ENCODE data around the gene ACTN4. TPM values are rescaled to one million over a fixed set of nuclear protein-coding genes. Genes with fewer than 3 reads are reported as not detected.

Gene ACTN4
- total and polyA plus RNA-seq, 2 experiments from 2014 or later: 59.3 to 321 TPM

DNA sequence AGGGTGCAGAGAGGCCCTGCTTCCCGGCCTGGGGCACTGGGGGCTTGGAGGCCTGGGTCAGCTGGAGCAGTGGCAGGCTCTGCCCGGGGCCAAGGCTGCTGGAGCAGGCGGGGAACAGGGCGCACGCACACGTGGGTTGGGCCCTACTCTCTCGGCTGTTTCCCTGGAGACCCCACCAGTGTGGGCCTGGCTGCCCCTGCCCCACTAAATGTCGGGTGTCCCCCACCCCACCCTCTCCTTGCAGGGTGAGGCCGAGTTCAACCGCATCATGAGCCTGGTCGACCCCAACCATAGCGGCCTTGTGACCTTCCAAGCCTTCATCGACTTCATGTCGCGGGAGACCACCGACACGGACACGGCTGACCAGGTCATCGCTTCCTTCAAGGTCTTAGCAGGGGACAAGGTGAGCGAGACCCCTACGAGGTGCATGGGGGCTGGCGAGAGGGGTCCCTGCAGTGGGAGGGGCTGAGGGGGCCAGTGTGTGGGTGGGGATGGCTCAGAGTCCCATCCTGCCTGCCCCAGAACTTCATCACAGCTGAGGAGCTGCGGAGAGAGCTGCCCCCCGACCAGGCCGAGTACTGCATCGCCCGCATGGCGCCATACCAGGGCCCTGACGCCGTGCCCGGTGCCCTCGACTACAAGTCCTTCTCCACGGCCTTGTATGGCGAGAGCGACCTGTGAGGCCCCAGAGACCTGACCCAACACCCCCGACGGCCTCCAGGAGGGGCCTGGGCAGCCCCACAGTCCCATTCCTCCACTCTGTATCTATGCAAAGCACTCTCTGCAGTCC, 81.5 kb downstream of the ACTN4 start:
- no peak overlapping the region for H3K4me3 ChIP-seq
- no peak for DNase-seq (ENCODE audit: low spot score)
- WGBS (ENCODE audit: low lambda C conversion rate, missing lambda C conversion rate): 95% methylated on average over 29 of the region's 37 CpGs
- H3K9me3 ChIP-seq (ENCODE audit: low read depth): no peaks in the 10 kb centered on the region
- H3K9me2 ChIP-seq (replicated peaks; ENCODE audit: insufficient read depth): no peaks in the 10 kb centered on the region
- H3K27me3 ChIP-seq: no peaks in the 10 kb centered on the region
- no peaks in the 10 kb centered on the region for H3K79me2 ChIP-seq
- no peak overlapping the region for H2AFZ ChIP-seq
- H3K4me1 ChIP-seq (ENCODE audit: insufficient read depth): no peaks in the 10 kb centered on the region
- no peaks in the 10 kb centered on the region for H4K20me1 ChIP-seq (ENCODE audit: insufficient read depth, poor library complexity, severe bottlenecking)
- no peak for TF ChIP-seq EZH2 (IDR thresholded peaks at IDR 0.05; ENCODE audit: borderline replicate concordance)
- no peak overlapping the region for H3K27ac ChIP-seq
- no peaks in the 10 kb centered on the region for H3K36me3 ChIP-seq (replicated peaks; ENCODE audit: insufficient read depth, low read depth)
- H3K4me2 ChIP-seq: no peak overlapping the region

DNA sequence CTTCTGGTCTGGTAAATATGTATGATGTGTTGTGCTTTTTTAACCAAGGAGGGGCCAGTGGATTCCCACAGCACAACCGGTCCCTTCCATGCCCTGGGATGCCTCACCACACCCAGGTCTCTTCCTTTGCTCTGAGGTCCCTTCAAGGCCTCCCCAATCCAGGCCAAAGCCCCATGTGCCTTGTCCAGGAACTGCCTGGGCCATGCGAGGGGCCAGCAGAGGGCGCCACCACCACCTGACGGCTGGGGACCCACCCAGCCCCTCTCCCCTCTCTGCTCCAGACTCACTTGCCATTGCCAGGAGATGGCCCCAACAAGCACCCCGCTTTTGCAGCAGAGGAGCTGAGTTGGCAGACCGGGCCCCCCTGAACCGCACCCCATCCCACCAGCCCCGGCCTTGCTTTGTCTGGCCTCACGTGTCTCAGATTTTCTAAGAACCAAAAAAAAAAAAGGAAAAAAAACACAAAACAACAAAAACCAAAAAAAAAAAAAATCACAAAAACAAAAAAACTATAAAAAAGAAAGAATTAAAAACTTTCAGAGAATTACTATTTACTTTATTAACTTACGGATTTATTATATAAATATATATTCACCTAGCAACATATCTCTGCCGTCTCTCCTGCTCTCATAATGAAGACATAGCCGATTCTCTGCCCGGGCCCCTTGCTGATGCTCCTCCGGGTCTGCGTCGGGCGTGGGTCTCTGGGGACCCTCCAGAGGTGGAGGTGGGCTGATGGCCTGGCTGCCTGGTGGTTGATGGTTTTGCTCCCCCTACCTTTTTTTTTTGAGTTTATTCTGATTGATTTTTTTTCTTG, 82.4 kb downstream of the ACTN4 start:
- 75% methylated on average over 16 of the region's 17 CpGs for WGBS (ENCODE audit: low lambda C conversion rate, missing lambda C conversion rate)
- H3K79me2 ChIP-seq: no peaks in the 10 kb centered on the region
- no peaks in the 10 kb centered on the region for H3K9me3 ChIP-seq (ENCODE audit: low read depth)
- H3K27me3 ChIP-seq: no peaks in the 10 kb centered on the region
- no peak overlapping the region for H3K4me3 ChIP-seq
- DNase-seq (ENCODE audit: low spot score): peak; percentile 82
- no peaks in the 10 kb centered on the region for H3K9me2 ChIP-seq (replicated peaks; ENCODE audit: insufficient read depth)
- TF ChIP-seq, protein P1, sequence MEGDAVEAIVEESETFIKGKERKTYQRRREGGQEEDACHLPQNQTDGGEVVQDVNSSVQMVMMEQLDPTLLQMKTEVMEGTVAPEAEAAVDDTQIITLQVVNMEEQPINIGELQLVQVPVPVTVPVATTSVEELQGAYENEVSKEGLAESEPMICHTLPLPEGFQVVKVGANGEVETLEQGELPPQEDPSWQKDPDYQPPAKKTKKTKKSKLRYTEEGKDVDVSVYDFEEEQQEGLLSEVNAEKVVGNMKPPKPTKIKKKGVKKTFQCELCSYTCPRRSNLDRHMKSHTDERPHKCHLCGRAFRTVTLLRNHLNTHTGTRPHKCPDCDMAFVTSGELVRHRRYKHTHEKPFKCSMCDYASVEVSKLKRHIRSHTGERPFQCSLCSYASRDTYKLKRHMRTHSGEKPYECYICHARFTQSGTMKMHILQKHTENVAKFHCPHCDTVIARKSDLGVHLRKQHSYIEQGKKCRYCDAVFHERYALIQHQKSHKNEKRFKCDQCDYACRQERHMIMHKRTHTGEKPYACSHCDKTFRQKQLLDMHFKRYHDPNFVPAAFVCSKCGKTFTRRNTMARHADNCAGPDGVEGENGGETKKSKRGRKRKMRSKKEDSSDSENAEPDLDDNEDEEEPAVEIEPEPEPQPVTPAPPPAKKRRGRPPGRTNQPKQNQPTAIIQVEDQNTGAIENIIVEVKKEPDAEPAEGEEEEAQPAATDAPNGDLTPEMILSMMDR (IDR thresholded peaks at IDR 0.05; ENCODE audit: poor library complexity): peak; percentile 74
- TF ChIP-seq EZH2phosphoT487 (IDR thresholded peaks at IDR 0.05; ENCODE audit: low read depth, severe bottlenecking, unreplicated experiment): no peak
- no peak overlapping the region for H3K4me2 ChIP-seq
- peak overlapping the region; percentile 36 for H3K27ac ChIP-seq
- no peaks in the 10 kb centered on the region for H3K36me3 ChIP-seq (replicated peaks; ENCODE audit: insufficient read depth, low read depth)
- no peaks in the 10 kb centered on the region for H4K20me1 ChIP-seq (ENCODE audit: insufficient read depth, poor library complexity, severe bottlenecking)
- H2AFZ ChIP-seq: no peak overlapping the region
- H3K4me1 ChIP-seq (ENCODE audit: insufficient read depth): no peaks in the 10 kb centered on the region

DNA sequence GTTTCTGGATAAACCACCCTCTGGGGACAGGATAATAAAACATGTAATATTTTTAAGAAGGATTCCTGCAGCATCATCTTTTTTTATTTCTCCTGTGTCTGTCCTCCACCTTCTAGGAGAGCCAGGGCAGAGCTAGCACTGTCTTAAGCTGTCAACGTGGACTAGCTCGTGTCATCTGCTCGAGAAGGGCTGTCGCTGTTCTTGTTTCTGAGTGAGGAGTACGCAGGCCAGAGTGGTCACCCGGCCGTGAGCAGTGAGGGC, 83.0 kb downstream of the ACTN4 start:
- no peak for DNase-seq (ENCODE audit: low spot score)
- H3K4me2 ChIP-seq: no peak overlapping the region
- H3K79me2 ChIP-seq: no peaks in the 10 kb centered on the region
- H4K20me1 ChIP-seq (ENCODE audit: insufficient read depth, poor library complexity, severe bottlenecking): no peaks in the 10 kb centered on the region
- no peaks in the 10 kb centered on the region for H3K27me3 ChIP-seq
- H3K4me1 ChIP-seq (ENCODE audit: insufficient read depth): no peaks in the 10 kb centered on the region
- no peaks in the 10 kb centered on the region for H3K9me3 ChIP-seq (ENCODE audit: low read depth)
- 95% methylated on average over 7 of the region's 7 CpGs for WGBS (ENCODE audit: low lambda C conversion rate, missing lambda C conversion rate)
- no peaks in the 10 kb centered on the region for H3K9me2 ChIP-seq (replicated peaks; ENCODE audit: insufficient read depth)
- H3K27ac ChIP-seq: peak overlapping the region; percentile 36
- H3K4me3 ChIP-seq: no peak overlapping the region
- no peak overlapping the region for H2AFZ ChIP-seq
- no peak for TF ChIP-seq EZH2 (IDR thresholded peaks at IDR 0.05; ENCODE audit: borderline replicate concordance)
- TF ChIP-seq, protein P1 (IDR thresholded peaks at IDR 0.05; ENCODE audit: poor library complexity): no peak
- TF ChIP-seq EZH2phosphoT487 (IDR thresholded peaks at IDR 0.05; ENCODE audit: low read depth, severe bottlenecking, unreplicated experiment): no peak
- no peaks in the 10 kb centered on the region for H3K36me3 ChIP-seq (replicated peaks; ENCODE audit: insufficient read depth, low read depth)

Measured in hepatocyte (in vitro differentiated cells).